ENCODE results near the gene SLIT1.

SLIT1 gene

DNA sequence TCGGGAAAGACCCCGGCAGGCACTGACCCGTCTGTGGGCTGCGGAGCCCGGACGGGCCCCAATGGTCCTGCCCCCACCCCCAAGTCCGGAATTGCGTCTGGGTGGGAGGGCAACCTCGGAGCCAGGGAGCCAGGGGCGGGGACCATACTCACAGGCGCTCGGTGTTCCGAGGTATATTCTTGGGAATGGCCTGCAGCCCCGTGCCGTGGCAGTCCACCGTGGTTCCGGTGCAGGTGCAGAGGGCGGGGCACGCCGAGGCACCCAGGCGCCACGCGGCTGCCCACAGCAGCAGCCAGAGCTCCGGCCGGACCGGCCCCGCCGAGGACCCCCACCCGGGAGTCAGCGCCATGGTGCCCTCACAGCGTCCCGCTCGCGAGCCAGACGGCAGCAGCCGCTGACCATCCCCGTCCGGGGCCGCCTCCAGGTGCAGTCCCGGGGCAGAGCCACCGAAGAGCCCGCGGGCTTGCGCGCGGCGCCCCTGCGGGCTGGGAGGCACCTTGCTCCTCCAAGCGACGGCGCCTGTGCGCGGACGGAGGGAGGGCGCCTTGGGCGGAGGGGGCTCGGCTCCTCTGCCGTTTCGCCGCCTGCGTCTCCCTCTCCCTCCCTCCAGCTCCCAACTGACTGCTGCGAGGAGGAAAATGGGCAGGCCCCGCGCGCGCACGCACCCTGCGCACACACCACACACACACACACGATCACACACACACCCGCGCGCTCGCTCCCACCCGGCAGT is at the start of gene SLIT1:
Gene SLIT1 (minus strand): TSS at position 634 of the 733 bp plus-strand sequence. CDS start 285 bp downstream, at position 349.
- DNase-seq: peak; percentile 69

- DNase-seq: no peak
Observed at GRCh38 chr10:97235353-97235752, 49.6 kb upstream of the SLIT1 start.

GRCh38 chr10:97234400-97234799 is 48.6 kb upstream of the SLIT1 start:
- DNase-seq: peak; percentile 29

GRCh38 chr10:97230146-97230545 is 44.4 kb upstream of the SLIT1 start:
- DNase-seq: no peak

- no peak for DNase-seq
Observed at GRCh38 chr10:97229322-97230015, 43.7 kb upstream of the SLIT1 start.

DNA sequence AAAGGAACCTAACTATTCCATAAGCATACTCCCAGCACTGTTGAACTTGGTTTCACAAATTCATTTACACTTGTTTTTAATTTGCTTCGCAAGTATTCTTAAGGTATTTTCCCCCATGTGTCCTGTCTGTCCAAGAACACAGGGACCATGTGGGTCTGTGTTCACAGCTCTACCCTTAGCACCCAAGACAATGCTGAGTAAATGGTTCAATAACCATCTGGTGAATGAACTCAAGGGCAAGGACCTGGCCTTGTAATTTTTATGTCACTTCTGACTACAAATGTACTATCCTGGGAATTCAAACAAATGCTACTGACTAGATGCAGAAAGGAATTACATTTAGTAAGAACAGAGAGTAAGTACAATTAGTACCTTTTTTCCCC is 43.0 kb upstream of the SLIT1 start:
- no peak for DNase-seq

DNA sequence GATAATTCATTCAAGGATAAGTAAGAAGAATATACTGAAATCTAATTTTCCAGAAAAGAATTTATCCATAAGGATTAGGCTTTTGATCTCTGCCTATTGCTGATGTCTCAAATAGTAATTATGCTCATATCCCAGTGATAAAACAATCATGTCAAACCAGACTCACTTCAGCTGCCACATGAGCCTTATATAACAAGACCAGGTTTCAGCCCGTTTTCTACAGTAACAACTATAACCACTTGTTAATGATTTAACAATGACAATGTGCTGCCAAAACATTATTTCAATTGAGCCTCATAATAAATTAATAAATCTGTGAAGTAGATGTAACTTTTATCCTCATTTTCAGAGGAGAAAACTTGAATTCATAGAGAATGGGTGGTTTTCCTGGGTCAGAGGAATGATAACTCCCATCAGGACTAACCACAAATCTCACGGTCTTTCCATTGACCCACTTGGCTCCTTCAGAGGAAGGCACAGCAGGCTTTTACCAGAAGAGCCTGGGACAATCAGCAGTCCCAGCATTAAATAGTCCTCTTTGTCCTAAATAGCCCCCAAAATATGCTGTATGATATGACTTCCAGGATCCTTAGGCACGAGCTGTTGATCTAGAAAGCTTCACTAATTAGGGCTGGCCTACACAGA is 42.5 kb upstream of the SLIT1 start:
- no peak for DNase-seq

GRCh38 chr10:97226398-97226797 is 40.6 kb upstream of the SLIT1 start:
- DNase-seq: no peak

GRCh38 chr10:97224483-97225435 is 39.0 kb upstream of the SLIT1 start:
- no peak for DNase-seq

- DNase-seq: peak; percentile 21
Observed at GRCh38 chr10:97222326-97222961, 36.7 kb upstream of the SLIT1 start.

- no peak for DNase-seq
Observed at GRCh38 chr10:97220355-97220754, 34.6 kb upstream of the SLIT1 start.

- no peak for DNase-seq
Observed at GRCh38 chr10:97217299-97217698, 31.5 kb upstream of the SLIT1 start.

- no peak for DNase-seq
Observed at GRCh38 chr10:97215619-97216260, 30.0 kb upstream of the SLIT1 start.

- no peak for DNase-seq
Observed at GRCh38 chr10:97213431-97213830, 27.7 kb upstream of the SLIT1 start.

GRCh38 chr10:97211229-97211628 is 25.5 kb upstream of the SLIT1 start:
- no peak for DNase-seq

DNA sequence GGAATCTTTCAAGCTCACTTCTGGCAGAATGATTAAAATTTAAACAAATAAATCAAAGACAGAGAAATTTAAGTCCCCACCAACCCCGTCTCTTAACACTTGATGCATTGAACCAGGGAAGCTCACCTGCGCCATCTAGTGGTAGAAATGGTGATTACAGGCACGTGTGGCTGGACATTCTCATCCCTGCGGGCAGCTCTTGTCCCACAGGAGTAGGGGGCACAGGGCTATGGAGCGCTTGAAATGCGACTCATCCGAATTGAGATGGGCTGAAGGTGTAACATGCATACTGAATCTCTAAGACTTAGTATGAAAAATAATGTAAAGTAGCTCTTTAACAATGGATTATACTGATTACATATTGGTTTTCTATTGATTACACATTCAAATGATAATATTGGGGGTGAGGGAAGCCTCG is 24.8 kb upstream of the SLIT1 start:
- DNase-seq: peak; percentile 48

- no peak for DNase-seq
Observed at GRCh38 chr10:97207756-97208346, 22.1 kb upstream of the SLIT1 start.

DNA sequence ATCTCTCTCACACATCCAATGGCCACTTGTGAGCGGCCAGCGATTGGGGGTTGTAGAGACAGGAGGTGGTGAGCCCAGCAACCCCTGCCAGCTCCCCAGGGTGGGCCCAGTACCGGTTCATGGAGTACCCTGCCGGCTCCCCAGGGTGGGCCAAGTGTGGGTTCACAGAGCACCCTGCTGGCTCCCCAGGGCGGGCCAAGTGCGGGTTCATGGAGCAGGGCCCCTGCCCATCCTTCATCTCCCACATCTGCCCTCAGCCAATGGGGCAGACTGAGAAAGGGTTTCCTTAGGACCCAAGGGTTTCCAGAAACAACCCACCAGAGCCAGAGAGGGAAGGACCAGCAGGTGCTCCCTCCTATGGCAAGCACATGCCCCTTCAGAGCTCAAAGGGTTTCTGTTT is 21.4 kb upstream of the SLIT1 start:
- DNase-seq: no peak

DNA sequence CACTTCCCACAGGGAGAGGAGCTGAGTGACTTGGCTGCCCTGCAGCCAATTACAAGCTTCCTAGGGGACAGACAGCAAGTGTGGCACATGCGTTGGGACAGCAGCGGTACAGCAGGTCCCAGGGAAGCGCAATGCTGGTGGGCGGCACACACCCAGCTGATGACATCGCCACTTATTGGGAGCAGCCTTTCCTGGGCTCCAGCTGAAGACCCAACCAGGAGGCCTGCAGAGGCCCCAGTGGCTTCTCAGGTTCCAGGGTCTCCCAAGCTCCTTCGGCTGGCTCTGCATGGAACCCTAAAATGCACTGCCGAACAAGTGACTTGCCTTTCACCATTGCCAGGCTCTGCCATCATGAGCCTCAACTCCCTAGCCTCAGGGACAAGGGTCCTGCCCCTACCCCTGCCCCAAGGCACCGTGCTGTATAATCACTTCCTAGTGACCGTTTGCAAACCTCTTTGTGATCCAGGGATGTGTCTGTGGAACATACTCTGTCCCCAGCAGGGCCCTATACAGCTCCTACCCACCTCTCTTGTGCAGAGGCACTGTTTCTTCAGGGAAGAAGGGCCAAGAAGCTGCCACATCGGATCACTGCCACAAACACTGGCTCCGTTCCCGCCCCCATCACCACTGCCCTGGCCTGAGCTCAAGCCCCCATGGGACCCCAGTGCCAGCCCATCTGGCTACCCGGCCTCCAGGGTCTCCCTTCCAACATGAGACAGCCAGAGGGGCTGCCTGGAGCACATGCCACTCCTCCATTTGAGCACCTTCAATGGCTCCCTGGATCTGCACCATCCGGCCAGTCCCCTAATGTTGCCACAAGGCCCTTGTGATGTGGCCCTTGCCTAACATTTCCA is 19.3 kb upstream of the SLIT1 start:
- DNase-seq: no peak

- DNase-seq: no peak
Observed at GRCh38 chr10:97203220-97203619, 17.5 kb upstream of the SLIT1 start.
